T-helper 17 cell (primary cell): Measurements from ENCODE around the gene HRG. TPM values are rescaled to one million over a fixed set of nuclear protein-coding genes. Genes with fewer than 3 reads are reported as not detected.
"Not testable (repeated sequence)": the region's sequence is repeated elsewhere in the genome, so short reads cannot be mapped to it uniquely, and the experiment has no call there.

Experiments used
- ATAC-seq: fragments of 150-1000 bp; cut with Tn5 transposase; 2 replicates; pipeline ENCODE4 v1.10.0; 2021; ENCODE audit warnings: mild to moderate bottlenecking, moderate library complexity
- DNase-seq, 3 donors: peaks; one replicate each; pipeline versions ENCODE4 v3.0.0 to v3.0.0-alpha.2; 2020 to 2021
- H3K9me3 ChIP-seq: one replicate; pipeline ENCODE4 v1.7.0; 2013; ENCODE audit warnings: low read length, mild to moderate bottlenecking; ENCODE audit not compliant: control insufficient read depth, poor library complexity, severe bottlenecking
- H3K27ac Mint-ChIP-seq: one replicate; pipeline ENCODE4 v1.8.0; 2022; ENCODE audit warnings: mild to moderate bottlenecking, moderate library complexity, mixed read lengths
- H3K27me3 Mint-ChIP-seq: one replicate; pipeline ENCODE4 v1.8.0; 2022; ENCODE audit warnings: mixed read lengths
- H3K36me3 Mint-ChIP-seq: one replicate; pipeline ENCODE4 v1.8.0; 2022; ENCODE audit warnings: low read depth, mixed read lengths
- H3K4me1 Mint-ChIP-seq: one replicate; pipeline ENCODE4 v1.8.0; 2022; ENCODE audit warnings: mild to moderate bottlenecking, mixed read lengths
- H3K4me3 Mint-ChIP-seq: one replicate; pipeline ENCODE4 v1.8.0; 2022; ENCODE audit warnings: mild to moderate bottlenecking, moderate library complexity, mixed read lengths
- total RNA-seq, 4 donors: library from RNA in 2 of 4; stranded (reverse) in 2 of 4; gene quantifications; one replicate each; pipeline ENCODE4 v1.2.3 and lab custom pipeline; 2022 to 2026

The HRG gene
- total RNA-seq, 2 donors from 2014 or later, result not detected

DNA sequence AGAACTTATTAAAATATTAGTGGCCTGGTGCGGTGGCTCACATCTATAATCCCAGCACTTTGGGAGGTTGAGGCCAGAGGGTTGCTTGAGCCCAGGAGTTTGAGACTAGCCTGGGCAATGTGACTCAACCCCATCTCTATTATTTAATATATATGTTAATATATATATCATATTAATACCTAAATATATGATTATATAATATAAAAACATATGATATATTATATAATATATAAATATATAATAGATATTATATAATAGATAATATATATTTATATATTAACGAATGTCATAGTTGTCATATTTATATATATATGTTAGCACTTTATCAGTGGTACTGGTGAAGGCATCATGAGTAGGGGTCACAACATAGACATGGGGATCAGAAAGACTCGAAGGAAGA is 5.2 kb downstream of the HRG start:
- peaks cover 17% of the 10 kb centered on the region for H3K27me3 Mint-ChIP-seq
- no peak overlapping the region for H3K27ac Mint-ChIP-seq
- no peaks in the 10 kb centered on the region for H3K4me1 Mint-ChIP-seq
- H3K4me3 Mint-ChIP-seq, result no peak overlapping the region
- no peaks in the 10 kb centered on the region for H3K9me3 ChIP-seq
- ATAC-seq (no peak), DNase-seq (no peak)
- peaks cover 3% of the 10 kb centered on the region for H3K36me3 Mint-ChIP-seq

DNA sequence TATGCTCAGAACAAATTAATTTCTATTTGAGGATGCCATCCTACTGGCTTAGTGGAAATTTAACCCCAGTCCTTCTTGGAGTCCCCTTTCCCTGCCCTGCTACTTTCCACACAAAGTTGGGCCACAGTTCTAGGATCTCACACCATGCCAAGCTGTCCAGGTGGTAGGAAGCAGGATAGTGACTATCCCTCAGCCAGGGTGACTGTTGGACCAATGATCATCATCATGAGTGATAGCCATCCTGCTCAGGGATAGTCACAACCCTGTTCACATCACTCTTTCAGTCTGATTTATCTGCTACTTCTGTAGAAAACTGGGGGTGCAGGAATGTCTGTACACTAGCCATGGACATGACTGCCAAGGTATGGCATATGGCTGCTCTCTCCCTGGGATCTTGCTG is 12.8 kb downstream of the HRG start:
- DNase-seq, result no peak
- Mint-ChIP-seq H3K4me3 (no peak overlapping the region), H3K27ac (no peak overlapping the region), H3K27me3 (peaks cover 75% of the 10 kb centered on the region), H3K36me3 (peaks cover 8% of the 10 kb centered on the region), H3K4me1 (no peaks in the 10 kb centered on the region)
- ATAC-seq, result no peak
- no peaks in the 10 kb centered on the region for H3K9me3 ChIP-seq

DNA sequence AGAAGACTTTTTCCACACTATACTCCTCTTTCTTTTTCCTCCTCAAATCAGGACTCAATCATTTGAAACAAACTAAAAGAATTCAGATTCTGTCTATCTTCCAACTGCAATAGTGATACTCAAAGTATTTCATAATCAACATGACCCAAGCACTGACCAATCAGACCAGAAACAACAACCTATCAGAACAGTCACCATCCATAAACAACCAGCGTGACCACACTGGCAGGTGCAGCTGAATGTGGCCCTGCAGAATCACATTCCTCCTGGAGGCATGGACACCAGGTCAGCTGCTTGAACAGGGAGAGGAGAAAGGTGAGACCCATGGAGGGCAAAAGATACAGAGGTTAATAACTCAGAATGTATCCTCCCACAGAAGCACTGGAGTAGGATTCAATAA is 13.3 kb downstream of the HRG start:
- no peak overlapping the region for H3K4me3 Mint-ChIP-seq
- ATAC-seq (no peak), DNase-seq (no peak)
- H3K27ac Mint-ChIP-seq, result no peak overlapping the region
- peaks cover 8% of the 10 kb centered on the region for H3K36me3 Mint-ChIP-seq
- H3K27me3 Mint-ChIP-seq, result peaks cover 74% of the 10 kb centered on the region
- H3K4me1 Mint-ChIP-seq, result no peaks in the 10 kb centered on the region
- H3K9me3 ChIP-seq, result no peaks in the 10 kb centered on the region

DNA sequence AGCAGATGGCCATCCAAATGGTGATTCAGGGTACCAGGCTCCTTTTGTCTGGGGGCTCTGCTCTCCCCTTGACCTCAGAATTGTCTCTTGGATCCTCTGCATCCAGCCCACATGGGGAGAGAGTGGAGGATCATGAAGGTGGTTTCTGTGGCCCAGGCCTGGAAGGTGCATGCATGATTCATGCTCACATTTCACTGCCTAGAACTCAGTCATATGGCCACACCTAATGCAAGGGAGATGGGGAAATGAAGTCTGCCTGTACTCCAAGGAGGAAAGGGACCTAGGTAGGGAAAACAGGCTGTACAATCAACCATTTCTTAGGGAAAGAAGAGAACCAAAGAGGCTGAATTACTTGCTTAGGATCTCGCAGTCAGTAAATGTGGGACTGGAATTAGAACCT is 15.1 kb downstream of the HRG start:
- Mint-ChIP-seq H3K27me3 (peaks cover 62% of the 10 kb centered on the region), H3K4me3 (no peak overlapping the region), H3K36me3 (peaks cover 8% of the 10 kb centered on the region), H3K4me1 (no peaks in the 10 kb centered on the region), H3K27ac (no peak overlapping the region)
- no peaks in the 10 kb centered on the region for H3K9me3 ChIP-seq
- DNase-seq, result no peak
- no peak for ATAC-seq

DNA sequence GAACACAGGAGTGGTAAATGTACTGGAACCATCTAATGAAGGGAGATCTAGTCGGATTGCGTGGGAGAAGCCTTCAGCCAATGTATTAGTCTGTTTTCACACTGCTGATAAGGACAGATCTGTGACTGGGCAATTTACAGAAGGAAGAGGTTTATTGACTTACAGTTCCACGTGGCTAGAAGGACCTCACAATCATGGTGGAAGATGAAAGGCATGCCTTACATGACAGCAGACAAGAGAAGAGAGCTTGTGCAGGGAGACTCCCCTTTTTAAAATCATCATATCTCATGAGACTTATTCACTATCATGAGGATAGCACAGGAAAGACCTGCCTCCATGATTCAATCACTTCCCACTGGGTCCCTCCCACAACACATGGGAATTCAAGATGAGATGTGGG is 17.0 kb downstream of the HRG start:
- DNase-seq, result no peak
- H3K9me3 ChIP-seq, result no peaks in the 10 kb centered on the region

DNA sequence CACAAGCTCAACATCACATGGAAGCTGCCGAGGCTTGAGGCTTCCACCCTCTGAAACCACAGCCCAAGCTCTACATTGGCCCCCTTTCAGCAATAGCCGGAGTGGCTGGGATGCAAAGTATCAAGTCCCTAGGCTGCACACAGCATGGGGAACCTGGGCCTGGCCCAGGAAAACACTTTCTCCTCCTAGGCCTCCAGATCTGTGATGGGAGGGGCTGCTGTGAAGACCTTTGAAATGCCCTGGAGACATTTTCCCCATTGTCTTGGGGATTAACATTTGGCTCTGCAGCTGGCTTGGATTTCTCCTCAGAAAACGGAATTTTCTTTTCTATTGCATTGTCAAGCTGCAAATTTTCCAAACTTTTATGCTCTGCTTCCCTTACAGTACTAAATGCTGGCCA is 18.2 kb downstream of the HRG start:
- Mint-ChIP-seq H3K4me3 (no peak overlapping the region), H3K4me1 (no peaks in the 10 kb centered on the region), H3K27ac (no peak overlapping the region), H3K36me3 (peaks cover 2% of the 10 kb centered on the region), H3K27me3 (peaks cover 50% of the 10 kb centered on the region)
- H3K9me3 ChIP-seq, result no peaks in the 10 kb centered on the region
- ATAC-seq, result no peak
- no peak for DNase-seq

More for the DNA sequence above, 17.0 kb downstream of the HRG start:
- Mint-ChIP-seq H3K4me1 (no peaks in the 10 kb centered on the region), H3K36me3 (peaks cover 2% of the 10 kb centered on the region), H3K4me3 (no peak overlapping the region), H3K27me3 (peaks cover 53% of the 10 kb centered on the region), H3K27ac (no peak overlapping the region)
- no peak for ATAC-seq

DNA sequence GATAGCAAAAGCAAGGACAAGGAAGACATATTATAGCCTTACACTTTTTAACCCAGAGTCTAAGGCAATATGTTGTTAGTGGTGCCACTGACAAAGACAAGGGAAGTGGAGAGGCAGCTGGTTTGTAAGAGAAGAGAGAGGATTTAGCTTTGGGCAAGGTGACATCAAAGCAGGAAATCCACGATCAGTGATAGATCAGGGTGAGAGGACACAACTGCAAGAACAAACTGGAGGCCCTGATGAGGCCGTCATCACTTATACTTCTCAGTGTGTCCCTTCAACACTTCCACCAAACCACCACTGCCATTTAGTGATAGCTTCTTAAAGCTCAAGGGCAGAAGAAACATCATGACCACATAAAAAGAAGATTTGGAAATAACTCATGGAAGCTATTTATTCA is 20.7 kb downstream of the HRG start:
- peaks cover 44% of the 10 kb centered on the region for H3K27me3 Mint-ChIP-seq
- H3K27ac Mint-ChIP-seq, result not testable (repeated sequence)

DNA sequence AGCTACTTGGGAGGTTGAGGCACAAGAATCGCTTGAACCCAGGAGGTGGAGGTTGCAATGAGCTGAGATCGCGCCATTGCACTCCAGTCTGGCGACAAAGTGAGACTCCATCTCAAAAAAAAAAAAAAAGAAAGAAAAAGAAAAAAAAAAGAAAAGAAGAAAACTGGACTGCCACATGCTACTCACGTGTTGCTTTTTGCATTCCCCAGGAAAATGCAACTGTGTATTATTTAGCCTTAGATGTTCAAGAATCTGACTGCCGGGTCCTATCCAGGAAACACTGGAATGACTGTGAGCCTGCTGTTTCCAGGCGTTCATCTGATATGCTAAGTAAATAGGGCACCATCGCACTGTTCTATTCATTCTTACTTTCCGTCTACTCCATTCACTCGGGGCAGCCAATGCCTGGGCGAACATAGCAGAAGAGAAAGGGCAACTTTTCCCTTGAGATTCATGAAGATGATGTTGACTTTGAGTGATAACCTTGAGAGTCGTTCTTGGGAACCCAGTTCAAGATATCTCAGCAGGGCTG is 21.4 kb downstream of the HRG start:
- H3K27me3 Mint-ChIP-seq, result peaks cover 44% of the 10 kb centered on the region

More for the DNA sequence above, 20.7 kb downstream of the HRG start:
- not testable (repeated sequence) for H3K4me1 Mint-ChIP-seq, H3K9me3 ChIP-seq, H3K36me3 Mint-ChIP-seq, ATAC-seq, H3K4me3 Mint-ChIP-seq, DNase-seq

DNA sequence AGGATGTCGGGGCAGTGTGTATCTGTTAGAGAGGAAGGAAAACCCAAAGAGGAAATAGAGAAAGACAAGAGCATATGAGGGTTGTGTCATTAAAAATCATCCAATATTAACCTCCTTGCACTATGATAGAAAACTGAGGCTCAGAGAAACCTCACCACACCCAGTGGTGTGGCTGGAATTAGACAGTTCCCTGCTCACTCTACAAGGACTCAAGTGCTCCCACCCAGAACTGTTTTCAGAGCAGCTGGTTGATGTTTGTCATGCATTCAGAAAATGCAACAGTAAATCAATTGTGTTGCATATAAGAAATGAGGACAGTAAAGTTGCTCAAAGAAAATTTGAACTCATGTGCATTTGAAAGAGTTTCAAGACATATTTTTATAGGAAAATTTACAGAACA is 24.5 kb downstream of the HRG start:
- H3K4me1 Mint-ChIP-seq, H3K36me3 Mint-ChIP-seq, H3K27ac Mint-ChIP-seq, DNase-seq, H3K4me3 Mint-ChIP-seq, H3K9me3 ChIP-seq, ATAC-seq: not testable (repeated sequence)
- peaks cover 28% of the 10 kb centered on the region for H3K27me3 Mint-ChIP-seq

More for the DNA sequence above, 21.4 kb downstream of the HRG start:
- Mint-ChIP-seq H3K4me3 (no peak overlapping the region), H3K4me1 (peaks cover 3% of the 10 kb centered on the region), H3K27ac (no peak overlapping the region), H3K36me3 (no peaks in the 10 kb centered on the region)
- DNase-seq (no peak), ATAC-seq (no peak)
- no peaks in the 10 kb centered on the region for H3K9me3 ChIP-seq

DNA sequence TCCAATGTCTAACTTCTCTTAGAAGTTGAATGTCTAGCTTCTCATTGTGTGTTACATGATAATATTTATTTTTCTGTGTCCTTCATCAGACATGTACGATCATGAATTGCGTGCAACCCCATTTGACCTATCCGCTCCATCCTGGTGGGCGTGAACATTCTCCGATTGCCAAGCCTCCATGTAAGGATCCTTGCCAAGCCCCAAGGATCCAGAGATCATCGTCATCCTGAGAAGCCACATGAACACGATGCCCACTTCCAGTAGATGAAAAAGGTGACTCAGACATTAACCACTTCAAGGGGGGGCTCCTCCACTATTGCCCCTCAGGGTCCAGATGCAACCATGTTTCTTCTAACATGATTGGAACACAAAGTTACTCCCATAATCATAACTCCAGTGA is 25.9 kb downstream of the HRG start:
- peaks cover 28% of the 10 kb centered on the region for H3K27me3 Mint-ChIP-seq

DNA sequence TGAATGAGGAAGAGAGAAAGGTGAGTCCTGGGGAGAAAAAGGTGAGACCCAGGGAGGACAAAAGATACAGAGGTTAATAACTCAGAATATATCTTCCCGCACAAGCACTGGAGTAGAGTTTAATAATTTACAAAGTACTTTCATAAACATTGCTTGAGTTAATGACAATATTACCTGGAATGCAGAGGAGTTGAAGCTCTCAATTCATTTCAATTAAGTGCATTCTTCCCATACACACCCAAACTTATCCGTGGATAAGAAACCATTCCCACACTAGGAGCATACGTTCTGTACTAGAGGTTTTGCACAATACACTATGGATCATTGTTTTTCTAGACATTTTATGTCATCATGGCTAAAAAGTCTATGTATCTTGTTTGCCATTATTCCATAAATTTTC is 28.0 kb downstream of the HRG start:
- no peaks in the 10 kb centered on the region for H3K9me3 ChIP-seq
- Mint-ChIP-seq H3K36me3 (no peaks in the 10 kb centered on the region), H3K27ac (no peak overlapping the region), H3K27me3 (peaks cover 19% of the 10 kb centered on the region), H3K4me3 (no peak overlapping the region), H3K4me1 (peaks cover 3% of the 10 kb centered on the region)
- ATAC-seq (no peak), DNase-seq (no peak)

More for the DNA sequence above, 25.9 kb downstream of the HRG start:
- H3K27ac Mint-ChIP-seq, result no peak overlapping the region
- no peaks in the 10 kb centered on the region for H3K36me3 Mint-ChIP-seq
- H3K4me3 Mint-ChIP-seq, result no peak overlapping the region
- no peaks in the 10 kb centered on the region for H3K9me3 ChIP-seq
- DNase-seq, result no peak
- peaks cover 3% of the 10 kb centered on the region for H3K4me1 Mint-ChIP-seq
- no peak for ATAC-seq

DNA sequence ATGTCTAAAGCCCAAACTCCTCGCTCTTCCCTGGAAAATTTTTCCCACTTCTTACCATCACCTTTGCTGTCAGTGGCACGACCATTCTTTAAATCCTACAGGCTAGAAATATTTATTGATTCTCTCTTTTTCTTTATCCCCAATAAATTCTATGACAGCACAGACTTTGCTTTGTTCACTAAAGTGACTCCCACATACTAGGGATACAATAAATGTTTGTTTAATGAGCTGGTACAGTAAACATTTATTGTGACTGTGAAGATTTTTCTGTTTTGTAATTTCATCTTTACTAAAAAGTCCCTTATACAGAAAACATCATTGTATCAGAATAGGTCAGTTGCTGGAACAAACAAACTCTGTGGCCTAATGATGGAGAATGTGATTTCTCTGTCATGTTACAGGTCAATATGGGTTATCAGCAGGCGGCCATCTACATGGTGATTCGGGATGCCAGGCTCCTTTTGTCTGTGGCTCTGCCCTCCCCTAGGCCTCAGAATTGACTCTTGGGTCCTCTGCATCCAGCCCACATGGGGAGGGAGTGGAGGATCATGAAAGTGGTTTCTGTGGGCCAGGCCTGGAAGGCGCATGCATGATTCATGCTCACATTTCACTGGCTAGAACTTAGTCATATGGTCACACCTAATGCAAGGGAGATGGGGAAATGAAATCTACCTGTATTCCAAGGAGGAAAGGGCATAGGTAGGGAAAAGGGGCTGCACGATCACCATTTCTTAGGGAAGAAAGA is 28.6 kb downstream of the HRG start:
- Mint-ChIP-seq H3K4me3 (no peak overlapping the region), H3K36me3 (no peaks in the 10 kb centered on the region), H3K4me1 (peaks cover 3% of the 10 kb centered on the region), H3K27me3 (peaks cover 19% of the 10 kb centered on the region), H3K27ac (no peak overlapping the region)
- H3K9me3 ChIP-seq, result no peaks in the 10 kb centered on the region
- DNase-seq (no peak), ATAC-seq (no peak)

DNA sequence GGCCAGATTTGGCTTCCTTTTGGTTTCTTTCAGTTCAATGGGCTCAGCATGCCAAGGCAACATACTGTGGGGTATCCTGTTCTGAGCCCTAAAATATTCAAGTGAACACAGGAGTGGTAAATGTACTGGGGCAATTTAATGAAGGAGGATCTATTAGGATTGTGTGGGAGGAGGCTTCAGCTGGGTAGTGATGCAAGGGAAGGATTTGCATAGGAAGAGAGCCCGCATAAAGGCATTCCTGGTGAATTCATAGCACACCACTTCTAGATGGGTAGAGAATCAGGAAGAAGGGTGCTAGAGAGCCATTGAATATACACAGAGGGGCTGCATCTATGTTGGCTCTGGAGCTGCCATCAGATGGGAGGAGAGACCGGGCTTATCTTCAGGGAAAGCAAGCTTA is 30.7 kb downstream of the HRG start:
- Mint-ChIP-seq H3K4me3 (no peak overlapping the region), H3K4me1 (no peaks in the 10 kb centered on the region), H3K27me3 (peaks cover 11% of the 10 kb centered on the region), H3K27ac (no peak overlapping the region), H3K36me3 (no peaks in the 10 kb centered on the region)
- no peak for ATAC-seq
- no peak for DNase-seq
- no peaks in the 10 kb centered on the region for H3K9me3 ChIP-seq

DNA sequence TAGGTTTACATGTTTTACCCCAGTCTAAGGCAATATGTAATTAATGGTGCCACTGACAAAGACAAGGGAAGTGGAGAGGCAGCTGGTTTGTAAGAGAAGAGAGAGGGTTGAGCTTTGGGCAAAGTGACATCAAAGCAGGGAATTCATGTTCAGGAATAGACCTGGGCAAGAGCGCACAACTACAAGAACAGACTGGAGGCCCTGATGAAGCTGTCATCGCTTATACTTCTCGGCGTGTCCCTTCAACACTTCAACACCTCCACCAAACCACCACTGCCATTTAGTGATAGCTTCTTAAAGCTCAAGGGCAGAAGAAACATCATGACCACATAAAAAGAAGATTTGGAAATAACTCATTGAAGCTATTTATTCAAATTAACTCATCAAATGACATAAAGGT is 31.7 kb downstream of the HRG start:
- no peaks in the 10 kb centered on the region for H3K4me1 Mint-ChIP-seq
- peaks cover 10% of the 10 kb centered on the region for H3K27me3 Mint-ChIP-seq
- ATAC-seq (no peak), DNase-seq (no peak)
- H3K4me3 Mint-ChIP-seq, result no peak overlapping the region
- H3K9me3 ChIP-seq, result no peaks in the 10 kb centered on the region
- H3K27ac Mint-ChIP-seq, result no peak overlapping the region
- no peaks in the 10 kb centered on the region for H3K36me3 Mint-ChIP-seq
